ENCODE data around the gene KAT2A.
A peak's percentile ranks its signal among the peaks of the same experiment; 100 is the strongest.

KAT2A gene

GRCh38 chr17:42107124-42107523 is 14.0 kb downstream of the KAT2A start:
- Histone ChIP-seq H3K27ac (ENCODE audit: low read depth, low read length) (no peak overlapping the region), H2BK15ac (replicated peaks; ENCODE audit: low read depth) (no peak overlapping the region), H2BK5ac (ENCODE audit: low read length) (no peak overlapping the region), H3K18ac (ENCODE audit: low read length) (no peak overlapping the region), H2BK120ac (ENCODE audit: low read depth, low read length) (no peak overlapping the region), H3K56ac (ENCODE audit: low read length) (no peak overlapping the region), H3K23ac (ENCODE audit: low read length) (no peak overlapping the region), H3K4me2 (ENCODE audit: low read length) (no peak overlapping the region), H3K79me2 (ENCODE audit: control insufficient read depth, insufficient read depth, low read length) (no peaks in the 10 kb centered on the region), H3K4ac (ENCODE audit: low read depth, low read length) (no peak overlapping the region), H3K36me3 (ENCODE audit: control insufficient read depth, insufficient read depth, low read length) (no peaks in the 10 kb centered on the region), H3K9ac (ENCODE audit: low read length) (no peak overlapping the region), H3K27me3 (ENCODE audit: insufficient read depth, low read length, poor library complexity) (no peaks in the 10 kb centered on the region), H3K4me3 (ENCODE audit: low read length) (no peak overlapping the region), H2AK5ac (ENCODE audit: low read length) (no peak overlapping the region), H4K8ac (ENCODE audit: low read depth, low read length) (no peak overlapping the region), H3K4me1 (ENCODE audit: control insufficient read depth, low read depth, low read length) (peaks cover 3% of the 10 kb centered on the region), H3K79me1 (ENCODE audit: low read length) (no peaks in the 10 kb centered on the region), H4K5ac (ENCODE audit: low read length) (no peak overlapping the region)
- WGBS (ENCODE audit: extremely low coverage, insufficient coverage, low lambda C conversion rate) = no CpG with 5 or more reads among the region's 6 CpGs
- no peak for DNase-seq

DNA sequence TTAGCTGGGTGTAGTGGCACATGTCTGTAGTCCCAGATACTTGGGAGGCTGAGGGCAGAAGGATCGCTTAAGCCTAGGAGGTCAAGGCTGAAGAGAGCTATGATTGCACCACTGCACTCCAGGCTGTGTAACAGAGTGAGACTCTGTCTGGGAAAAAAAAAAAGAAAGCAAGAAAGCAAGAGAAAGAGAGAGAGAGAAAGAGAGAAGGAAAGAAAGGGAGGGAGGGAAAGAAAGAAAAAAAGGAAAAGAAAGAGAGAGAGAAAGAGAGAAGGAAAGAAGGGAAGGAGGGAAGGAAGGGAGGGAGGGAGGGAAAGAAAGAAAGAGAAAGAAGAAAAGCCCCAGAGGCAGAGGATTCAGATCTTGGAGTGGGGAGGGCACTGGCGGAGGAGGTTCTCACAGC is 15.2 kb downstream of the KAT2A start:
- peaks cover 3% of the 10 kb centered on the region for H3K4me1 ChIP-seq (ENCODE audit: control insufficient read depth, low read depth, low read length)
- no peak overlapping the region for H3K4me3 ChIP-seq (ENCODE audit: low read length)
- H4K5ac ChIP-seq (ENCODE audit: low read length) = no peak overlapping the region
- no peaks in the 10 kb centered on the region for H3K79me1 ChIP-seq (ENCODE audit: low read length)
- no peaks in the 10 kb centered on the region for H3K36me3 ChIP-seq (ENCODE audit: control insufficient read depth, insufficient read depth, low read length)
- H2BK5ac ChIP-seq (ENCODE audit: low read length) = no peak overlapping the region
- H4K8ac ChIP-seq (ENCODE audit: low read depth, low read length) = no peak overlapping the region
- H3K56ac ChIP-seq (ENCODE audit: low read length) = no peak overlapping the region
- H3K4ac ChIP-seq (ENCODE audit: low read depth, low read length) = no peak overlapping the region
- H3K27ac ChIP-seq (ENCODE audit: low read depth, low read length) = no peak overlapping the region
- H2BK120ac ChIP-seq (ENCODE audit: low read depth, low read length) = no peak overlapping the region
- WGBS (ENCODE audit: extremely low coverage, insufficient coverage, low lambda C conversion rate) = no CpG with 5 or more reads among the region's 2 CpGs
- H3K79me2 ChIP-seq (ENCODE audit: control insufficient read depth, insufficient read depth, low read length) = no peaks in the 10 kb centered on the region
- H3K18ac ChIP-seq (ENCODE audit: low read length) = no peak overlapping the region
- no peak overlapping the region for H3K9ac ChIP-seq (ENCODE audit: low read length)
- no peak overlapping the region for H3K4me2 ChIP-seq (ENCODE audit: low read length)
- DNase-seq = no peak
- no peak overlapping the region for H3K23ac ChIP-seq (ENCODE audit: low read length)
- no peak overlapping the region for H2BK15ac ChIP-seq (replicated peaks; ENCODE audit: low read depth)
- no peak overlapping the region for H2AK5ac ChIP-seq (ENCODE audit: low read length)
- no peaks in the 10 kb centered on the region for H3K27me3 ChIP-seq (ENCODE audit: insufficient read depth, low read length, poor library complexity)

GRCh38 chr17:42104264-42104663 is 16.9 kb downstream of the KAT2A start:
- Histone ChIP-seq H3K4me2 (ENCODE audit: low read length) (no peak overlapping the region), H3K79me1 (ENCODE audit: low read length) (no peaks in the 10 kb centered on the region), H3K27me3 (ENCODE audit: insufficient read depth, low read length, poor library complexity) (no peaks in the 10 kb centered on the region), H3K56ac (ENCODE audit: low read length) (no peak overlapping the region), H2BK15ac (replicated peaks; ENCODE audit: low read depth) (no peak overlapping the region), H3K36me3 (ENCODE audit: control insufficient read depth, insufficient read depth, low read length) (no peaks in the 10 kb centered on the region), H2BK120ac (ENCODE audit: low read depth, low read length) (no peak overlapping the region), H2BK5ac (ENCODE audit: low read length) (no peak overlapping the region), H3K9ac (ENCODE audit: low read length) (no peak overlapping the region), H3K4me1 (ENCODE audit: control insufficient read depth, low read depth, low read length) (peaks cover 3% of the 10 kb centered on the region), H3K4me3 (ENCODE audit: low read length) (no peak overlapping the region), H4K5ac (ENCODE audit: low read length) (no peak overlapping the region), H3K27ac (ENCODE audit: low read depth, low read length) (no peak overlapping the region), H3K23ac (ENCODE audit: low read length) (no peak overlapping the region), H3K18ac (ENCODE audit: low read length) (no peak overlapping the region), H3K4ac (ENCODE audit: low read depth, low read length) (no peak overlapping the region), H4K8ac (ENCODE audit: low read depth, low read length) (no peak overlapping the region), H2AK5ac (ENCODE audit: low read length) (no peak overlapping the region), H3K79me2 (ENCODE audit: control insufficient read depth, insufficient read depth, low read length) (no peaks in the 10 kb centered on the region)
- no CpG with 5 or more reads among the region's 3 CpGs for WGBS (ENCODE audit: extremely low coverage, insufficient coverage, low lambda C conversion rate)
- no peak for DNase-seq

DNA sequence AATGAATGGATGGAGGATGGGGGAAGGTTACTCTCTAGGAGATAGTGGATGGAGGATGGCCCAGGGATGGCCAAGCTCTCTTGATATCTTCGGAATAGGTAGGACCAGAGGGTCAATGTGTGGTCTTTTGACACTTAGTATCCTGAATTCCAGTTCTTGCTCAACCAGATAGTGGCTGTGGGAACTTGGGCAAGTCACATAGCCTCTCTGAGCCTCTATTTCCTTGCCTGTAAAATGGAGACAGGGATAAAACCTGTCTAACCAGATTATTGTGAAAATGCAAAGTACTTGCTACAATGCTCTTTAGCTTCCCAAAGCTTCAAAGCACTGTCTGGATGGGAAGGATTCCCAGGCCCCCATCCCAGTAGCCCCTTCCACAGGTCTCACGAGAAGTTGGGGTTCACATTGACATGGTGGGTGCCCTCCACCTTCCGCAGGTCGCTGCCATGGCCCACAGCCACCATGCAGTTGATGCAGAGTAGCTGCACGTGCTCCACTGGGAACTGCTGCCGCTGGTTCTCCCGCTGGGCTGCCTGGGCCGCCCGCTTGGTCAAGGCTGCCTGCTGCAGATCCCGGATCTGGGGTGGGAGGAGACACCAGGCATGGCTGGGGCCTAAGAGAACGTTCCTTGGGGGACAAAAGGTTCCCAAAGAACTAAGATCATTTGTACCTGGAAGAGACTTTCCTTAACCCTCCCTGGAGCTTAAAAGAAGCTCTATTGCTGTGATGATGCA is 17.8 kb downstream of the KAT2A start:
- Histone ChIP-seq H3K18ac (ENCODE audit: low read length) (no peak overlapping the region), H3K79me2 (ENCODE audit: control insufficient read depth, insufficient read depth, low read length) (no peaks in the 10 kb centered on the region), H3K27me3 (ENCODE audit: insufficient read depth, low read length, poor library complexity) (no peaks in the 10 kb centered on the region), H3K79me1 (ENCODE audit: low read length) (no peaks in the 10 kb centered on the region), H4K5ac (ENCODE audit: low read length) (no peak overlapping the region), H3K56ac (ENCODE audit: low read length) (no peak overlapping the region), H2BK5ac (ENCODE audit: low read length) (no peak overlapping the region), H3K4me2 (ENCODE audit: low read length) (no peak overlapping the region), H2BK120ac (ENCODE audit: low read depth, low read length) (no peak overlapping the region), H3K4ac (ENCODE audit: low read depth, low read length) (no peak overlapping the region), H2BK15ac (replicated peaks; ENCODE audit: low read depth) (no peak overlapping the region), H3K27ac (ENCODE audit: low read depth, low read length) (no peak overlapping the region), H3K9ac (ENCODE audit: low read length) (no peak overlapping the region), H3K4me1 (ENCODE audit: control insufficient read depth, low read depth, low read length) (peaks cover 3% of the 10 kb centered on the region), H3K23ac (ENCODE audit: low read length) (no peak overlapping the region), H3K4me3 (ENCODE audit: low read length) (no peak overlapping the region), H3K36me3 (ENCODE audit: control insufficient read depth, insufficient read depth, low read length) (no peaks in the 10 kb centered on the region), H4K8ac (ENCODE audit: low read depth, low read length) (no peak overlapping the region), H2AK5ac (ENCODE audit: low read length) (no peak overlapping the region)
- no CpG with 5 or more reads among the region's 11 CpGs for WGBS (ENCODE audit: extremely low coverage, insufficient coverage, low lambda C conversion rate)
- no peak for DNase-seq

- H2BK120ac ChIP-seq (ENCODE audit: low read depth, low read length) = no peak overlapping the region
- H3K23ac ChIP-seq (ENCODE audit: low read length) = no peak overlapping the region
- WGBS (ENCODE audit: extremely low coverage, insufficient coverage, low lambda C conversion rate) = no CpG with 5 or more reads among the region's 14 CpGs
- no peak overlapping the region for H3K18ac ChIP-seq (ENCODE audit: low read length)
- H3K79me1 ChIP-seq (ENCODE audit: low read length) = no peaks in the 10 kb centered on the region
- H3K4me2 ChIP-seq (ENCODE audit: low read length) = no peak overlapping the region
- H3K4ac ChIP-seq (ENCODE audit: low read depth, low read length) = no peak overlapping the region
- no peak overlapping the region for H2BK15ac ChIP-seq (replicated peaks; ENCODE audit: low read depth)
- H3K27me3 ChIP-seq (ENCODE audit: insufficient read depth, low read length, poor library complexity) = peaks cover 11% of the 10 kb centered on the region
- H3K56ac ChIP-seq (ENCODE audit: low read length) = no peak overlapping the region
- no peak overlapping the region for H3K4me3 ChIP-seq (ENCODE audit: low read length)
- no peaks in the 10 kb centered on the region for H3K4me1 ChIP-seq (ENCODE audit: control insufficient read depth, low read depth, low read length)
- H4K5ac ChIP-seq (ENCODE audit: low read length) = no peak overlapping the region
- H2AK5ac ChIP-seq (ENCODE audit: low read length) = no peak overlapping the region
- DNase-seq = peak; percentile 79
- H3K27ac ChIP-seq (ENCODE audit: low read depth, low read length) = no peak overlapping the region
- H3K9ac ChIP-seq (ENCODE audit: low read length) = no peak overlapping the region
- no peak overlapping the region for H4K8ac ChIP-seq (ENCODE audit: low read depth, low read length)
- no peaks in the 10 kb centered on the region for H3K79me2 ChIP-seq (ENCODE audit: control insufficient read depth, insufficient read depth, low read length)
- H3K36me3 ChIP-seq (ENCODE audit: control insufficient read depth, insufficient read depth, low read length) = no peaks in the 10 kb centered on the region
- H2BK5ac ChIP-seq (ENCODE audit: low read length) = no peak overlapping the region
Observed at GRCh38 chr17:42101513-42102292, 19.5 kb downstream of the KAT2A start.
